HG03558 (cell line): ENCODE data around the gene STAMBPL1.

Experiments used
- ATAC-seq: cut with Tn5 transposase; IDR thresholded peaks from one replicate; pipeline ENCODE4 v1.9.1; 2021; ENCODE audit warnings: moderate number of reproducible peaks; ENCODE audit not compliant: unreplicated experiment; ENCODE audit errors: extremely low read depth

STAMBPL1 gene

GRCh38 chr10:88941026-88941425 lies 61.0 kb downstream of the STAMBPL1 start:
- ATAC-seq, result no peak

- ATAC-seq, result no peak
These were observed 63.7 kb downstream of the STAMBPL1 start for GRCh38 chr10:88943778-88944177.

GRCh38 chr10:88944813-88945212 lies 64.8 kb downstream of the STAMBPL1 start:
- no peak for ATAC-seq

- no peak for ATAC-seq
These were observed 66.2 kb downstream of the STAMBPL1 start for GRCh38 chr10:88946200-88946599.

- ATAC-seq, result no peak
These were observed 67.0 kb downstream of the STAMBPL1 start for GRCh38 chr10:88946965-88947590.

GRCh38 chr10:88949051-88949450 lies 69.0 kb downstream of the STAMBPL1 start:
- no peak for ATAC-seq

- no peak for ATAC-seq
These were observed 70.1 kb downstream of the STAMBPL1 start for GRCh38 chr10:88949912-88950837.

GRCh38 chr10:88952647-88953111 lies 72.6 kb downstream of the STAMBPL1 start, which contains the start of gene ACTA2:
ACTA2 (minus strand) TSS chr10:88952773; CDS start chr10:88948930, 3,843 bp downstream.
- ATAC-seq, result no peak

GRCh38 chr10:88953662-88954061 lies 73.6 kb downstream of the STAMBPL1 start:
- ATAC-seq, result no peak

- no peak for ATAC-seq
These were observed 74.5 kb downstream of the STAMBPL1 start for GRCh38 chr10:88954458-88955083.

GRCh38 chr10:88957381-88957780 lies 77.3 kb downstream of the STAMBPL1 start:
- ATAC-seq, result no peak

GRCh38 chr10:88958721-88959120 lies 78.7 kb downstream of the STAMBPL1 start:
- ATAC-seq, result no peak

GRCh38 chr10:88960802-88961201 lies 80.8 kb downstream of the STAMBPL1 start:
- no peak for ATAC-seq

GRCh38 chr10:88961266-88961665 lies 81.2 kb downstream of the STAMBPL1 start:
- no peak for ATAC-seq

- ATAC-seq, result no peak
These were observed 82.3 kb downstream of the STAMBPL1 start for GRCh38 chr10:88962336-88962735.

GRCh38 chr10:88963318-88963717 lies 83.3 kb downstream of the STAMBPL1 start:
- ATAC-seq, result no peak

GRCh38 chr10:88964360-88964759 lies 84.3 kb downstream of the STAMBPL1 start:
- ATAC-seq, result no peak

- ATAC-seq, result no peak
These were observed 84.9 kb downstream of the STAMBPL1 start for GRCh38 chr10:88964869-88965415.

- no peak for ATAC-seq
These were observed 86.8 kb downstream of the STAMBPL1 start for GRCh38 chr10:88966797-88967196.

GRCh38 chr10:88968391-88968790 lies 88.3 kb downstream of the STAMBPL1 start:
- ATAC-seq, result no peak
